Measurements from ENCODE around the gene DNASE1L1.

The DNASE1L1 gene

DNA sequence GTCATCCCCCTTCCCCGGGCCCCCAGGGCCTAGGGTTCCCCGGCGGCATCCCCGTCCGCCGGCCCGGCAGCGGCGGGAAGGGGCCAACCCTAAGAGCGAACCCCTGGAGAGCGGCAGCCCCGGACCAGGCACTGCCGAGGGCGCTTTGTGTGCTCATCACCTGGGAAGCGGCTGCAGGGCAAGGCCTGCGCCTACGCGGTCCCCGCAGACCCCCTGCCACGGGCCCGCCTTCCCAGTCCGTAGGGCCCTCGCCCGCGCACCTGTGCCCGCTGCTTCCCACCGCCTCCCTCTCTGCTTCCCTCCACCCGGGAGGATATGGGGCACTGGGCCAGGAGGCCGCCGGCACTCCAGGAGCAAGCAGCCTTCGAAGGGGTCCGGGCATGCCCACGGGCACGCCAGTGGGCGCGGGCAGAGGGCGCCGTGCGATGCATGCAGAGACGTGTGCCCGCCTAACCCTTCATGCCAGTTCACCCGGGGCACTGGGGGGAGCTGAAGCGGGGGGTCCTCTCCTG, 37.2 kb downstream of the DNASE1L1 start:
- Mint-ChIP-seq H3K4me3 (peak overlapping the region; percentile 88), H3K4me1 (peaks cover 13% of the 10 kb centered on the region), H3K36me3 (ENCODE audit: insufficient read depth) (peaks cover 40% of the 10 kb centered on the region), H3K27me3 (no peaks in the 10 kb centered on the region), H3K27ac (ENCODE audit: low read depth) (peak overlapping the region; percentile 82), H3K9me3 (no peaks in the 10 kb centered on the region)
- ATAC-seq (replicated peaks; ENCODE audit: extremely low read depth, poor library complexity, severe bottlenecking) (no peak), DNase-seq (ENCODE audit: low spot score in 2 of 2) (no peak)

DNA sequence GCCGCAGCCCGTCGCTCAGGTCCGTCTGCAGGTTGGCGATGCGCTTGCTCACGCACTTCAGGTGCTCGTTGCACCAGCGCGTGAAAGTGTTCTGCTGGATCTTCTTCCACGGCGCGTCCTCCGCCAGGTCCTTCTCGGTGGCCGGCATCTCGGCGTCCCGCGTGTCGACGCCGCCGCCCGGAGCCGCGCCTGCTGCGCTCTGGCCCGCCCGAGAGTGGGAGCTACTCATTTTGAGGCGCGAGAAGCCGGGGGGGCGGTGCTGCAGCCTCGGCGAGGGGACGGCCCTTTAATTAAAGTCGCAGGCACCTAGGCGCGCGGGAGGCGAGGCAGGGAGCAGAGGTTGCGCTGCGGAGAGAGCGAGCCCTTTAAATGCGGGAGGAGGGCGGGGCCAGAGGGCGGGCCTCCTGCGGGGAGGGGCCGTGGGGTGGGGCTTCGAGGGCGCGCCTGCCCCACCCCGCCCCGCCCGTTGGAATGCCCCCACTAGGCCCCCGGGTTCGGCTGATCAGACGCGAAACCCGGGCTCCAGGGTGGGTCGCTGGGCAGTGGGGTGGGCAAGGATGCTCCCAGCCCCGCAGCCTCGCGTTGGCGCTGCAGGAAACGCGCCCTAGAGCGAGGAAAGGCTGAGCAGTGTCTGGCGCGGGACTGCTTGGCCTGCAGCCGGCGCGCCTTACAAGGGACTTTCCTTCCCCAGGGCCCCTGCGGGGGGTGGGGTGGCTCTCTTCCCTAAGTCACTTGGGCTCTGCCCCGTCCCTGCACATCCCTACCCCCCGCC, 37.9 kb downstream of the DNASE1L1 start:
- Mint-ChIP-seq H3K9me3 (no peaks in the 10 kb centered on the region), H3K27ac (ENCODE audit: low read depth) (peak overlapping the region; percentile 98), H3K27me3 (no peaks in the 10 kb centered on the region), H3K4me1 (peaks cover 13% of the 10 kb centered on the region), H3K4me3 (peak overlapping the region; percentile 88), H3K36me3 (ENCODE audit: insufficient read depth) (peaks cover 47% of the 10 kb centered on the region)
- peak; percentile 41 for ATAC-seq (replicated peaks; ENCODE audit: extremely low read depth, poor library complexity, severe bottlenecking)
- DNase-seq (ENCODE audit: low spot score in 2 of 2): peak; percentile 70 to 89

DNA sequence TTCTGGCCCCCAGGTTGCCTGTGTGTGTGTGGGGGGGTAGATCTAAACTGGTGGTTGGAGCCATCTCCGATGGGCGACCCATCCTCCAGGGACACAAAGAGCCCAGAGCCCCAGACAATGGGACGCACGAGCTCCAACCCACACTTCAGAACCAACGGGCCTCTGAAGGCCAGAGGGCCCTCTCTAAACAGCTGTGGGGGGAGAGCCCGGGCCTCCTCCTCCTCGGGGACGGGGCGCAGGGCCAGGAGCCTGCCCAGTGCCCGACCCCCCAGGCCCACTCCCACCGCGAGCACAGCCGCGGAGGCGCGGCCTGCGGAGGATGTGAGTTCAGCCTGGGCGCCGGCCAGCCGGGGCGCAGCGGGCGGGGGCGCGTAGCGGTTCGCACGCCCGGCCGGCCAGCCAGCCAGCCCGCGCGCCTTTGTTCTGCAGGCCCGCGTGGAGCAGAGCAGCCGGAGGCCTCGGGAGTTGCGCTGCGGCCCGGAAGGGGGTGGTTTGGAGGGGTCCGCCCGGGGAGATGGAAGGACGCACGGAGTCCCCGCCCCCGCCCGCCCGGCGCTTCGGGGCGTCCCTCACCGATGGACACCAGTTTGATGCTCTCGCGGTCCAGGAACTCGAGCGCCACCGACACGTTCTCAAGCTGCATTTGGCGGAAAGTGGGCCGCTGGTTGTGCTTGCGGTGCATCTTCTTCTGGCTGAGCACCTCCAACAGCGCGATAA, 38.6 kb downstream of the DNASE1L1 start:
- peak overlapping the region; percentile 88 for H3K4me3 Mint-ChIP-seq
- H3K27me3 Mint-ChIP-seq: no peaks in the 10 kb centered on the region
- ATAC-seq (replicated peaks; ENCODE audit: extremely low read depth, poor library complexity, severe bottlenecking) (no peak), DNase-seq (ENCODE audit: low spot score in 2 of 2) (no peak)
- peak overlapping the region; percentile 98 for H3K27ac Mint-ChIP-seq (ENCODE audit: low read depth)
- H3K4me1 Mint-ChIP-seq: peaks cover 13% of the 10 kb centered on the region
- H3K36me3 Mint-ChIP-seq (ENCODE audit: insufficient read depth): peaks cover 54% of the 10 kb centered on the region
- H3K9me3 Mint-ChIP-seq: no peaks in the 10 kb centered on the region

DNA sequence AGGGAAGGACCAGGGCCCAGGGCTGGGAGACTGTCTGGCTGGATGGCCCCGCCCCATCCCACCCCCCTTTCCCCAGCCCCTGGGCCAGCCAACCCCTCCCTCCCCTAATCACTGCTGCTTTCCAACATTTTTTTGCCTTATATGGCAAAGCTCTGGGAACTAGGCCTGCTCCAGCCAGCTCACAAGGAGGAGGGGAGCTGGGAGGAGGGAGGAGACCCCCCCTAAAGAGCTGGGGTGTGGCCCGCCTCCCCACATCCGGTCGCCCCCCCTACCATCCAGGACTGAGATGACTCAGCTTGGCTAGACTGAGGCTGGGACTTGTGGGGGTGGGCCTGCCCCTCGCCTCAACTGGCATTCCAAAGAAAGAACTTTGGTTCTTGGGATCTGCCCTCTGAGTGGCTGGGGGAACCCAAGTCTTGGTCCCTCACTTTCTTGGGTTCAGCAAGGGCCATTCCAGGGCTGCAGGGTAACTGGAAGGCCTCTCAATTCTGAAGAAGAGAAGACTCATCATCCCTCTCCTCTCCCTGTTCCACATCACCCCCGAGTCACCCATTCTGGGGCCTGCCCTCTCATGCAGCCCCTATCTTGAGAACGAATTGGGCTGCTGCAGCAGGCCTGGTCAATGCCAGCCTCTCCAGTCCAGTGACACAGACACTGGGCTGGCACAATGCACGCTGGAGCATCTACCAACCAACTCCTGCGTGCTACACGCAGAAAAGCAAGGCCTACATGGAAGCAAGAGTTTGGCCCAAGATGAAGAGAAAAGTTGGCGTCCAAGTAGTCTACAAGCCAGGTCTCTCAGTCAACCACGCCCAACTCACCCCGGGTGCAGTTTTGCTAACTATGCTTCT, 39.4 kb downstream of the DNASE1L1 start:
- Mint-ChIP-seq H3K36me3 (ENCODE audit: insufficient read depth) (peaks cover 59% of the 10 kb centered on the region), H3K27me3 (no peaks in the 10 kb centered on the region), H3K9me3 (no peaks in the 10 kb centered on the region), H3K27ac (ENCODE audit: low read depth) (peak overlapping the region; percentile 98), H3K4me3 (peak overlapping the region; percentile 88), H3K4me1 (peaks cover 13% of the 10 kb centered on the region)
- ATAC-seq (replicated peaks; ENCODE audit: extremely low read depth, poor library complexity, severe bottlenecking) (peak; percentile 35), DNase-seq (ENCODE audit: low spot score in 2 of 2) (peak in 1 of 2 donors; percentile 71)

DNA sequence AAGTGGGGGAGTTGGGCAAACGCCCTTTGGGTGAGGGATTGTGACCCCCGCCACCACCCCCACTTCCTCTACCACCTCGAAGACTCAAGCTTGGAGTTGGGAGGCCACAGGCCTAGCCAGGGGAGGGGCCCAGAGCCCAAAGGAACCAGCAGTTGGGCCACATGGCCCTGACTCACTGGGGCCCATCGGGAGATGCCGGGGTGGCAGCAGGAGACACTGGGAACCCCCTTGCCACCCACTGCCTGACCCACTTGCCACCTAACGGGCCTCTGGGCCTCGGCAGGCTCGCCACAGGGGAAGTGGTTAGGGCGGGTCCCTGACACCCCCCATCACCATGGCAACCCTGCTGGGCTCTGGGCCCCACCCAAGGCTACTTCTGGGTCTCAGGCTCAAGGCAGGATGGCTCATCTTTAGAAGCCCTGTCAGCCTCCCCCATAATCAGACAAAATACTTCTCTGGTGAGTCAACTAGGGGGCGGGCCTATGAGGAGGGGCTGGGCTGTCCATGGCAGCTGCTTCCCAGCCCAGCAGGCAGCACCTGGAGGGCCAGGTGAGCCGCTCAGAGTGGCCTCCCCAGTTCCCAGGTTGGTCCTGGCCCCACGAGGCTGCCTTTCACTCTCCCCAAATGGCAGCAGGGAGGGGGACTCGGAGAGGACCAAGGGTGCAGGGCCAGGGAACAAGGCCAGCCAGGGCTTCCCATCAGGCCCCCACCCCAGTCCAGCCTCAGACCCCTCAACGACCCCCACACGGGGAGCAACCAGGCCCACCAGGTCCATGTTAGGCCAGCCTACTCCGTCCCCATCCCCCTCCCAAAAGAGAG, 40.2 kb downstream of the DNASE1L1 start:
- ATAC-seq (replicated peaks; ENCODE audit: extremely low read depth, poor library complexity, severe bottlenecking) (peak; percentile 57), DNase-seq (ENCODE audit: low spot score in 2 of 2) (peak; percentile 78 to 93)
- Mint-ChIP-seq H3K27ac (ENCODE audit: low read depth) (peak overlapping the region; percentile 98), H3K36me3 (ENCODE audit: insufficient read depth) (peaks cover 67% of the 10 kb centered on the region), H3K4me1 (peaks cover 13% of the 10 kb centered on the region), H3K9me3 (no peaks in the 10 kb centered on the region), H3K4me3 (peak overlapping the region; percentile 88), H3K27me3 (no peaks in the 10 kb centered on the region)

DNA sequence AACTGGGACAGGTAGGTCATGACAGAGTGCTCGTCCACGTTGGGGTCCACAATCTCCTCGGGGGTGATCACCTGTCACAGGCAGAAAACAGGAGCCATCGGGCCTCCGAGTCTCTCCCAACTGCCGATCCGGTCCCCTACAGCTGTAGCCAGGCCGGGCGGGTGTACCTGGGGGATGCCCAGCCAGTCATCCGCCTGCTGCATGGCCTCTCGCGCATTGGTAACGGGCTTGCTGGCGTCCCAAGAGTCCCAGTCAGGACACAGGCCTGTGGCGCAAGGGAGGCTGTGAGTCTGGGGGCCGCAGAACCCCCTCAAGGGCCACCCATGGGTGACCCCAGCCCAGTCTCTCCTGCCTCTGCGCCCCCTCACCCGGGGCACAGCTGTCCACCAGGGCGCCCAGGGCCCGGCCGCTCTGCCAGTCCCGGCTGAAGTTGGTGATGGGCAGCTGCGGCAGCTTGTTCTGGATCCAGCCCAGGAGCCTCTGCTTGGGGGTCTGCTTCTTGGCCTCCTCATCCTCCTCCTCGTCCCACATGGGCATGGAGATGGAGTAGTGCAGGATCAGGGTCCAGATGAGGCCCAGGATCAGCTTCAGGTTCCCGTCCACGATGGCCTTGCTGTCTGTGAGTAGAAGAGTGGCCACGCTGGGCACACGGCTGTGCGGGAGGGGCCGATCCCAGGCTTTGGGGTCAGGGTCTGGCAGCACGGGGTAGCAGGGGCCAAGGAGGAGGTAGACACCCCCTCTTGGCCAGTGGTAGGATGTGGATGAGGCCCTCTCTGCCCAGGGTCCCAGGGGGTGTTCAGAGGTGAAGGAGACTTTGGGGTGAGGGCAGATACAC, 41.4 kb downstream of the DNASE1L1 start:
- DNase-seq (ENCODE audit: low spot score in 2 of 2) (no peak), ATAC-seq (replicated peaks; ENCODE audit: extremely low read depth, poor library complexity, severe bottlenecking) (no peak)
- no peaks in the 10 kb centered on the region for H3K27me3 Mint-ChIP-seq
- peaks cover 12% of the 10 kb centered on the region for H3K4me1 Mint-ChIP-seq
- no peaks in the 10 kb centered on the region for H3K9me3 Mint-ChIP-seq
- H3K27ac Mint-ChIP-seq (ENCODE audit: low read depth): peak overlapping the region; percentile 98
- H3K4me3 Mint-ChIP-seq: peak overlapping the region; percentile 88
- H3K36me3 Mint-ChIP-seq (ENCODE audit: insufficient read depth): peaks cover 75% of the 10 kb centered on the region

DNA sequence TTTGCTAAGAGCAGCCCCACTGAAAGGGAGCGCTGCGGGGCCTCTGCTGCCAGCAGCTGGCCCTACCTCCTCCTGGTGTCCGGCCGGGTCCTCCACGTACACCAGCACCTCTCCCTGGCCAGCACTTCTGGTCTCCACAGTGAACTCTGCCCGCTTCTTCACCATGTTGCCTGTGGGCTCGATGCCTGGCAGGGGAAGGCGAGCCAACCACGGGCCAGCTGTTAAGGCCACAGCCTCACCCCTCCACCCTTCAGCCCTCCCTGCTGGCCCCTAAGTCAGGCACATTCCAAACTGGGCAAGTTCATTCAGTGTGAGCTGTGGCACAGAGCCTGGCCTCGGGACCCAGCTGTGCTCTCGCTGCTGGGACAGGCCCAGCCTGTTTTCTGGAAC, 42.4 kb downstream of the DNASE1L1 start:
- no peak for DNase-seq (ENCODE audit: low spot score in 2 of 2)
- peaks cover 81% of the 10 kb centered on the region for H3K36me3 Mint-ChIP-seq (ENCODE audit: insufficient read depth)
- no peaks in the 10 kb centered on the region for H3K9me3 Mint-ChIP-seq
- H3K4me3 Mint-ChIP-seq: peak overlapping the region; percentile 37
- ATAC-seq (replicated peaks; ENCODE audit: extremely low read depth, poor library complexity, severe bottlenecking): no peak
- H3K27ac Mint-ChIP-seq (ENCODE audit: low read depth): peak overlapping the region; percentile 83
- no peaks in the 10 kb centered on the region for H3K27me3 Mint-ChIP-seq
- H3K4me1 Mint-ChIP-seq: peaks cover 7% of the 10 kb centered on the region

DNA sequence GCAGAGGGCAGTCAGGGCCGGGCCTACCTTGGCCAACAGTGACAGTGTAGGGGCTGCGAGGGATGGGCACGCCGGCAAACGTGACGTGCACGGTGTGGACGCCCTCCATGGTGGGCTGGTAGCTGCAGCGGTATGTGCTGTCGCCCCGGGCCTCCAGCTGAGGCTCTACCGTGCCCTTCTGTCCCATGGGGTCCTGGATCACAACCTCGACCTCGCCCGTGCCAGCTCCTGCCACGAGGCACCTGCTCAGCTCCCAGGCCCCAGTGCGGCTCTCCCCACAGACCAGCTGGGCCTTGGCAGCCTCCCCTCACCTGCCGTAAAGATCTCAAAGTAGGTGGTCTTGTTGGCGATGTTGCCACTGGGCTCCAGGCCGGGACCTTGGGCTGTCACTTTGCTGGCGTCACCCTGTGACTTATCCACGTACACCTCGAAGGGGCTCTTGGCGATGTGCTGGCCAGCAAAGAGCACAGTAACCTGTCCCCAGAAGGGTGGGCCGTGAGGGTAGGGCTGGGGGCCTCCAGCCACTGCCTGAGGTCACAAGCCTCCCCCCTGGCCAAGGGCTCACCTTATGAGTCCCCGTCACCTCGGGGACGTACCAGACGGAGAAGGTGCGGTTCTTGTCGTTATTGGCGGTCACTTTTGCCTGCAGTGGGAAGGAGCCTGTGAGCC, 42.9 kb downstream of the DNASE1L1 start:
- Mint-ChIP-seq H3K4me3 (peak overlapping the region; percentile 45), H3K27ac (ENCODE audit: low read depth) (peak overlapping the region; percentile 83), H3K36me3 (ENCODE audit: insufficient read depth) (peaks cover 85% of the 10 kb centered on the region)

DNA sequence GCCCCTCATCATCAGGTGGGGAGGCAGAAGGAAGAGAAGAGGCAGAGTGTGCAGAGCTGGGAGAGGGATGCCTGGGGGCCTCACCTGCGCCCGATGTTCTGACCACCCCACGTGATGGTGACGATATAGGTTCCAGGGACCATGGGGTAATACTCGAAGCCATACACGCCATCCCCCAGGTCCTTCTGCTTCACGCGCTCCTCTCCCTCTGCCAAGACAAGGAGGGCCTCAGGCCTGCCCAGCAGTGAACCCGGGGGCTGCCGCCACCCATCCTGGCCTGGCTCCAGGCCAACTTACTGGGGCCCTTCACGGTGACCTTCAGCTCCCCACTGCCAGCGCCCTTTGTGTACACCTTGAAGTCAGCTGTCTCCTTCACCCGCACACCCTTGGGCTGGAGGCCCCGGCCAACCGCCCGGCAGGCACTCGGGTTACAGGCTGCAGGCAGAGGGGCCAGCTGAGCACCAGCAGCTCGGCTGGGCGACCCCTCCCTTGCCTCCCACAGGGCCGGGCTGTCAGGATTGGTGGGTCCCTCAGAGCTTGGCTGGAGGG, 43.9 kb downstream of the DNASE1L1 start:
- H3K36me3 Mint-ChIP-seq (ENCODE audit: insufficient read depth): peaks cover 88% of the 10 kb centered on the region
- no peak for ATAC-seq (replicated peaks; ENCODE audit: extremely low read depth, poor library complexity, severe bottlenecking)
- H3K4me3 Mint-ChIP-seq: peak overlapping the region; percentile 45
- H3K9me3 Mint-ChIP-seq: no peaks in the 10 kb centered on the region
- peak overlapping the region; percentile 83 for H3K27ac Mint-ChIP-seq (ENCODE audit: low read depth)
- peaks cover 7% of the 10 kb centered on the region for H3K4me1 Mint-ChIP-seq
- H3K27me3 Mint-ChIP-seq: no peaks in the 10 kb centered on the region
- no peak for DNase-seq (ENCODE audit: low spot score in 2 of 2)

More for the DNA sequence above, 42.9 kb downstream of the DNASE1L1 start:
- H3K9me3 Mint-ChIP-seq: no peaks in the 10 kb centered on the region
- peaks cover 7% of the 10 kb centered on the region for H3K4me1 Mint-ChIP-seq
- H3K27me3 Mint-ChIP-seq: no peaks in the 10 kb centered on the region
- DNase-seq (ENCODE audit: low spot score in 2 of 2) (no peak), ATAC-seq (replicated peaks; ENCODE audit: extremely low read depth, poor library complexity, severe bottlenecking) (no peak)

DNA sequence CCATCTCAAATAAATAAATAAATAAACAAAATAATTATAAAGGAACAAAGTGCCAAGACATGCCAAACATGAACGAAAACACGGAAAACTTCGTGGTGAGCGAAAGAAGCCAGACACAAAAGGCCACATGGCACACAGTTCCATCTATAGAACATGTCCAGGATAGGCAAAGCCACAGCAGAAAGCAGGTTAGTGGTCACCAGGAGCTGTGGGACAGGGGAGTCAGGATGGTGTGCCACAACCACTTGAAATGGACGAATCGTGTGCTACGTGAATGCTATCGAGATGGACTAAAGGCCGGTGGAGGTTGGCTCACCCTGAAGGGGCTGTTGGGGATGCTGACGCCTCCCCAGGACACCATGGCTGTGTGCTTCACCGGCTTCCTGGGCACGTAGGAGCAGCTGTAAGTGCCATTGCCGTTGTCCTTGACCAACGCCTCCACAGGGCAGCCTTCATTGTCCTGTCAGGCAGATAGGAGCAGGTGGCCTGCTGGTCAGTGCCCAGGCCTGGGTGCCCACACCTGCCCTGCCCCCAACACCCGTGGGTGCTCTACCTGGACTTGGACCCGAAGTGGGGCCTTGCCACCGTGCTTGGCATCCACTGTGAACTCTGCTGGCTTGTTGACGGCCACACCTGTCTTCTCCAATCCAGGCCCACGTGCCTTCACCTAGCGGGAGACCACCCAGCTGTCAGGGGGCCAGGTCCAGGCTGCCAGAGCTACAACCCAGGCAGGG, 45.2 kb downstream of the DNASE1L1 start:
- H3K9me3 Mint-ChIP-seq: no peaks in the 10 kb centered on the region
- H3K4me1 Mint-ChIP-seq: peaks cover 8% of the 10 kb centered on the region
- H3K36me3 Mint-ChIP-seq (ENCODE audit: insufficient read depth): peaks cover 88% of the 10 kb centered on the region
- no peaks in the 10 kb centered on the region for H3K27me3 Mint-ChIP-seq
- ATAC-seq (replicated peaks; ENCODE audit: extremely low read depth, poor library complexity, severe bottlenecking) (no peak), DNase-seq (ENCODE audit: low spot score in 2 of 2) (no peak)
- H3K27ac Mint-ChIP-seq (ENCODE audit: low read depth): peak overlapping the region; percentile 38
- peak overlapping the region; percentile 34 for H3K4me3 Mint-ChIP-seq
